Measurements from ENCODE around the gene SLC39A5. TPM values are rescaled to one million over a fixed set of nuclear protein-coding genes. Genes with fewer than 3 reads are reported as not detected.

SLC39A5 gene, protein sequence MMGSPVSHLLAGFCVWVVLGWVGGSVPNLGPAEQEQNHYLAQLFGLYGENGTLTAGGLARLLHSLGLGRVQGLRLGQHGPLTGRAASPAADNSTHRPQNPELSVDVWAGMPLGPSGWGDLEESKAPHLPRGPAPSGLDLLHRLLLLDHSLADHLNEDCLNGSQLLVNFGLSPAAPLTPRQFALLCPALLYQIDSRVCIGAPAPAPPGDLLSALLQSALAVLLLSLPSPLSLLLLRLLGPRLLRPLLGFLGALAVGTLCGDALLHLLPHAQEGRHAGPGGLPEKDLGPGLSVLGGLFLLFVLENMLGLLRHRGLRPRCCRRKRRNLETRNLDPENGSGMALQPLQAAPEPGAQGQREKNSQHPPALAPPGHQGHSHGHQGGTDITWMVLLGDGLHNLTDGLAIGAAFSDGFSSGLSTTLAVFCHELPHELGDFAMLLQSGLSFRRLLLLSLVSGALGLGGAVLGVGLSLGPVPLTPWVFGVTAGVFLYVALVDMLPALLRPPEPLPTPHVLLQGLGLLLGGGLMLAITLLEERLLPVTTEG
- total RNA-seq, result 0.08 TPM in 1 of 2 replicates, not detected in the other

DNA sequence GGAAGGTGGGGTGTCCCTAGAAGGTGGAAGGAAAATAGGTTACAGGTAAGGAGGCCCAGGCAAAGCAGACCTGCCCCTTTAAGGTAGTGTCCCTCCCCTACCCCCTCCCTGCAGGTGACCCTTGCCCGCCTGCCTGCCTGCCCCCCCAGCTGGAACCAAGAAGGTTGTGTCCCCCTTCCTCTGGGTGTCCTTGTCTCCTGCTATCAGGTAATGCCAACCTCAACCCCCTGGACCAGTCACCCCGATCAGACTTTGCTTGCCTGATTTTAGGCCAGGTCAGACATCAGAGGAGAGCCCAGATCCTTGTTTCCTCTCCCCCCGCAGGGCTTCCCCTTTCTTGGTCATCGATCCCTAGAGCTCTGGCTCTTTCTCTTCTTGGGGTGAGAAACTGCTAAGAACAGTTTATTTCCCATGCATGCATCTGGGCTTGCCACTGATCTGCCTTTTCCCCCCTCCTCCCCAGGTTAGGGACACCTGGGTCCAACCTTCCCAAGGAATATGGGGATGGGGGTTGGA, at the start of gene SLC39A5:
TSS of gene SLC39A5 (plus strand) at position 136 of the 516 bp plus-strand sequence. CDS start 1,224 bp downstream, outside the sequence.
- Histone ChIP-seq H3K4me3 (ENCODE audit: low read depth, low read length) (no peak within 1 kb of the TSS), H3K36me3 (ENCODE audit: control insufficient read depth, insufficient read depth, low read length) (no peaks in the 10 kb centered on the region), H3K27me3 (ENCODE audit: control insufficient read depth, insufficient read depth, low read length) (no peaks in the 10 kb centered on the region)
- TF ChIP-seq, protein P1, sequence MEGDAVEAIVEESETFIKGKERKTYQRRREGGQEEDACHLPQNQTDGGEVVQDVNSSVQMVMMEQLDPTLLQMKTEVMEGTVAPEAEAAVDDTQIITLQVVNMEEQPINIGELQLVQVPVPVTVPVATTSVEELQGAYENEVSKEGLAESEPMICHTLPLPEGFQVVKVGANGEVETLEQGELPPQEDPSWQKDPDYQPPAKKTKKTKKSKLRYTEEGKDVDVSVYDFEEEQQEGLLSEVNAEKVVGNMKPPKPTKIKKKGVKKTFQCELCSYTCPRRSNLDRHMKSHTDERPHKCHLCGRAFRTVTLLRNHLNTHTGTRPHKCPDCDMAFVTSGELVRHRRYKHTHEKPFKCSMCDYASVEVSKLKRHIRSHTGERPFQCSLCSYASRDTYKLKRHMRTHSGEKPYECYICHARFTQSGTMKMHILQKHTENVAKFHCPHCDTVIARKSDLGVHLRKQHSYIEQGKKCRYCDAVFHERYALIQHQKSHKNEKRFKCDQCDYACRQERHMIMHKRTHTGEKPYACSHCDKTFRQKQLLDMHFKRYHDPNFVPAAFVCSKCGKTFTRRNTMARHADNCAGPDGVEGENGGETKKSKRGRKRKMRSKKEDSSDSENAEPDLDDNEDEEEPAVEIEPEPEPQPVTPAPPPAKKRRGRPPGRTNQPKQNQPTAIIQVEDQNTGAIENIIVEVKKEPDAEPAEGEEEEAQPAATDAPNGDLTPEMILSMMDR (IDR thresholded peaks at IDR 0.05; ENCODE audit: insufficient read depth, low read length, poor library complexity, severe bottlenecking), result no peak
- DNase-seq (ENCODE audit: low read depth), result no peak

DNA sequence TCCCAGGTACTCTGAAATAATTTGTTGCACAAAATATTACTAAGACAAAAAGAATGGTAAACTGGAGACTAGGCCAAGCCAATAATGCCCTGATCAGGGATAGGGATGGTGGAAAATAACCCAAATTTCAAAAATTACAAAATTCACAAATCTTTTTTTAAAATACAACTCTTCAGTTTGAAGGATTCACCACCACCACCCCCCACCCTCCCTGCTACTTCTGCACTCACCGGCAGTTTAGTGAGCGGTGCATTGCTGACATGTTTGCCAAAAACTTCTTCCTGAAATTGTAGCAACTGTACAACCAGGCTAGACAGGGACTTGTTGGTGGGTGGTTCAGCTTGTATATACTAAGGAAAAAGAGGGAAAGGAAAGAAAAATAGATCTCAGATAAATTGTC, 42.9 kb upstream of the SLC39A5 start:
- Histone ChIP-seq H3K36me3 (ENCODE audit: control insufficient read depth, insufficient read depth, low read length) (peaks cover 2% of the 10 kb centered on the region), H3K27me3 (ENCODE audit: control insufficient read depth, insufficient read depth, low read length) (no peaks in the 10 kb centered on the region), H3K4me3 (ENCODE audit: low read depth, low read length) (no peak overlapping the region)
- no peak for DNase-seq (ENCODE audit: low read depth)
- TF ChIP-seq, protein P1 (IDR thresholded peaks at IDR 0.05; ENCODE audit: insufficient read depth, low read length, poor library complexity, severe bottlenecking), result no peak

DNA sequence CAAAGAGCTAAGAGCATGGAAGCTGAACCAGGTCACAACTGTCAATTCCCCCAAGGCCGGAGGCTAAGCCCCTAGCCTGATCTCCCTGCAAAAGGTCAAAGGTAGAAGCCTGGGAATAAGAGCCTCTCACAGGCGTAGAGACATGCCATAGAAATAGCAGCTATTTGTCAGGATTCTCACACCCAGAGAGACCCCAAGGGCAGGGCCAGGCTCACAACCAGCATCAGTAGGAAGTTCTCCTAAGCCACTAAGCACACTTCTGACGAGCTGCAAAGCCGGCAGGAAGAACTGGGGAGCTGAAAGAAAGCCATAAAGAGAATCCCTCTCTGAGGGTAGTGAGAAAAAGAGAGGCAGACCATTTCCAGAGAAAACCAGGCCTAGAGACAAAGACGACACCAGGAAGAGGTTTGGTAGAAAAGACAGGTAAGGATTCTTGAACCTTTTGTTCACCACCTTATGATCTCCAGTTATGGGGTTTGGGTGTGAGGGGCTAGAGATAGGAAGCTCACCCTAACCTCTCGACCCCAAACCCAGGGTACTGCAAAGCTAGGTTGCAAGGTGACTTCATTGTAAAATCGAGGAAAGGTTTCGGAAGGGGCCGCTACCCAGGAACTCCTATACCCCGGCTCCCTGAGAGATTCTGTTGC, 41.6 kb upstream of the SLC39A5 start:
- no peaks in the 10 kb centered on the region for H3K27me3 ChIP-seq (ENCODE audit: control insufficient read depth, insufficient read depth, low read length)
- TF ChIP-seq, protein P1 (IDR thresholded peaks at IDR 0.05; ENCODE audit: insufficient read depth, low read length, poor library complexity, severe bottlenecking), result no peak
- no peaks in the 10 kb centered on the region for H3K36me3 ChIP-seq (ENCODE audit: control insufficient read depth, insufficient read depth, low read length)
- no peak for DNase-seq (ENCODE audit: low read depth)
- H3K4me3 ChIP-seq (ENCODE audit: low read depth, low read length), result peak overlapping the region; percentile 79

DNA sequence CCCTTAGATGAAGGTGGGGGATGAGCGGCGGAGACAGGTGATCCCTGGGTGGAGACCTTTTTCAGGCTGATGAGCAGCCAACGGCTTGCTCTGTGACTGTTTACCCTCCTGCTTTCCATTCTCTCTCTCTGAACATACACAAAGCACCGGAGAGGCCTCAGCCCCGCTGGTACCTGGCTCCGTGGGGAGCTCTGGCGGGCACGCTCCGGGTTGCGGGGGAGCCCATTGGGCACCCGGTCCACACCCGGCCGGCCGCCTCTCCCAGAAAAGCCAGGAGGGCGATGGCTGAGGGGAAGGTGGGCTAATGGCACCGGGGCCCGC, 41.1 kb upstream of the SLC39A5 start:
- Histone ChIP-seq H3K27me3 (ENCODE audit: control insufficient read depth, insufficient read depth, low read length) (no peaks in the 10 kb centered on the region), H3K4me3 (ENCODE audit: low read depth, low read length) (peak overlapping the region; percentile 79), H3K36me3 (ENCODE audit: control insufficient read depth, insufficient read depth, low read length) (no peaks in the 10 kb centered on the region)
- TF ChIP-seq, protein P1 (IDR thresholded peaks at IDR 0.05; ENCODE audit: insufficient read depth, low read length, poor library complexity, severe bottlenecking), result no peak
- DNase-seq (ENCODE audit: low read depth), result no peak

DNA sequence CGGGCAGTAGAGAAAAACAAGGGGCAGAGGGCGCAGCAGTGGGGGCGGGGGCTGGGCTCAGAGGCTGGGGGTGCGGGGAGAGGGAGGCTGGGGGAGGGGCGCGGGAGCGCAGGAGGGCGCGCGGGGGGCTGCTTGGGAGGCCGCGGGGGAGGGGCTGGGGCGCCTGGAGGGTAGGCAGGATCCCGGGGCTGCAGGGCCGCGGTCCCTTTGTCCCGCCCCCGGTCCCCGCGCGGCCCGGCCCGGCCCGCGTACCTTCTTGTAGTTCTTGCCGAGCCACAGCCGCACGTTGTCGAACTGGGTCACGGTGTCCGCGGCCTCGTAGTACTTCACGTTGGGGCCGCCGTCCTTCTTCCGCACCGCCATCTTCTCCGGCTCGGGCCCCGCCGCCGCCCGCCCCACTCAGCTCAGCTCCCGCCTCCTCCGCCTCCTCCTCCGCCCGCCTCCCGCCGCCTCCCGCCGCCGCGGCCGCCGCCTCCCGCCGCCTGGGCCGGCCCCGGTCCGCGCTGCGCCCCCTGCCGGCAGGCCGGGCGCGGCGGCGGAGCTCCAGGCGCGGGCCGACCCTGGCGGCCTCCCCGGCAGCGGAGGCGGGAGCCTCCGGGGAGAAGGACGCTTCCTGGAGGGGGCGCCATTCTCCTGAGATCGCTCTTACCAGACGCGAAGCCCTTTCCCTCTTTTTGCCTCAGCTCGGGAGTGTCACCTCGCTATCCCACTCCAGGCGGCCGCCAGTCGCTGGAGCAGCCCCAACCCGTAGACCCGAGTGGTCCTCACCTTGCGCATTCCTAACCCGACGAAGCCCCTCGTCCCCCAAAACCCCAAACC, 40.5 kb upstream of the SLC39A5 start, which contains the start of gene SMARCC2:
TSS of gene SMARCC2 (minus strand) at position 385 of the 819 bp plus-strand sequence. CDS start at position 363, 22 bp downstream.
- Histone ChIP-seq H3K27me3 (ENCODE audit: control insufficient read depth, insufficient read depth, low read length) (no peaks in the 10 kb centered on the region), H3K36me3 (ENCODE audit: control insufficient read depth, insufficient read depth, low read length) (no peaks in the 10 kb centered on the region), H3K4me3 (ENCODE audit: low read depth, low read length) (peak within 1 kb of the TSS; percentile 79)
- no peak for DNase-seq (ENCODE audit: low read depth)
- TF ChIP-seq, protein P1 (IDR thresholded peaks at IDR 0.05; ENCODE audit: insufficient read depth, low read length, poor library complexity, severe bottlenecking), result peak; percentile 58
